Esophagus mucosa (tissue), 1 donor: ENCODE measurements around the gene INO80B. TPM values are rescaled to one million over a fixed set of nuclear protein-coding genes. Genes with fewer than 3 reads are reported as not detected.
A peak's percentile ranks its signal among the peaks of the same experiment; 100 is the strongest.
"Not testable (repeated sequence)": the region's sequence is repeated elsewhere in the genome, so short reads cannot be mapped to it uniquely, and the experiment has no call there.

Experiments used
- ATAC-seq: fragments of 200-7000 bp; cut with Tn5 transposase; one replicate; pipeline ENCODE4 v1.9.1; 2020
- total RNA-seq: library from RNA; stranded (reverse); gene quantifications from one replicate; pipeline ENCODE4 v1.2.4, GENCODE V29; 2023
- donor health status: DM: yes; HTN: yes; CAD: no.

INO80B gene
- total RNA-seq, 1 donor from 2014 or later, result 22.6 TPM

GRCh38 chr2:74426181-74426758 is 28.6 kb upstream of the INO80B start:
- no peak for ATAC-seq

- ATAC-seq, result no peak
Measured at GRCh38 chr2:74427551-74427950, 27.3 kb upstream of the INO80B start.

GRCh38 chr2:74428675-74429074 is 26.2 kb upstream of the INO80B start:
- no peak for ATAC-seq

- no peak for ATAC-seq
Measured at GRCh38 chr2:74429487-74430451, 25.1 kb upstream of the INO80B start.

GRCh38 chr2:74430502-74430901 is 24.4 kb upstream of the INO80B start:
- ATAC-seq, result no peak

GRCh38 chr2:74436111-74436805 is 18.6 kb upstream of the INO80B start:
- ATAC-seq, result no peak

- no peak for ATAC-seq
Measured at GRCh38 chr2:74436848-74437695, 17.8 kb upstream of the INO80B start.

GRCh38 chr2:74438248-74438647 is 16.6 kb upstream of the INO80B start:
- no peak for ATAC-seq

GRCh38 chr2:74439373-74439772 is 15.5 kb upstream of the INO80B start:
- no peak for ATAC-seq

- ATAC-seq, result no peak
Measured at GRCh38 chr2:74439803-74440377, 15.0 kb upstream of the INO80B start.

GRCh38 chr2:74440378-74441169 is 14.3 kb upstream of the INO80B start:
- ATAC-seq, result peak; percentile 87

- peak; percentile 21 for ATAC-seq
Measured at GRCh38 chr2:74441170-74441689, 13.7 kb upstream of the INO80B start.

- ATAC-seq, result peak; percentile 75
Measured at GRCh38 chr2:74441690-74442482, 13.0 kb upstream of the INO80B start, which contains the start of gene RTKN. TSS of gene RTKN (minus strand) at chr2:74441937. CDS start at chr2:74441816, 121 bp downstream.

GRCh38 chr2:74442483-74443297 is 12.2 kb upstream of the INO80B start:
- ATAC-seq, result not testable (repeated sequence)

- no peak for ATAC-seq
Measured at GRCh38 chr2:74444498-74445318, 10.2 kb upstream of the INO80B start.

- ATAC-seq, result no peak
Measured at GRCh38 chr2:74447230-74447999, 7.5 kb upstream of the INO80B start.

GRCh38 chr2:74448771-74449170 is 6.1 kb upstream of the INO80B start:
- ATAC-seq, result no peak
